Thoracic aorta (tissue), 2 donors: ENCODE results near the gene BCOR. TPM values are rescaled to one million over a fixed set of nuclear protein-coding genes. Genes with fewer than 3 reads are reported as not detected.
A peak's percentile ranks its signal among the peaks of the same experiment; 100 is the strongest.

Experiments used
- ATAC-seq: fragments of 150-250 bp; one replicate; pipeline ENCODE4 v1.8.0; 2017; ENCODE audit warnings: low read depth; ENCODE audit not compliant: insufficient number of reproducible peaks, low FRiP score
- DNase-seq: peaks from one replicate; pipeline ENCODE4 v3.0.0-alpha.2; 2020; ENCODE audit warnings: low spot score
- H3K27ac ChIP-seq, 2 donors: fragments of 200-600 bp; sonication (generic); 1 replicate in 1 of 2; 2 replicates in 1 of 2; pipeline ENCODE4 v1.5.1; 2016; ENCODE audit warnings: mild to moderate bottlenecking in 2 of 2, moderate library complexity in 2 of 2
- H3K27me3 ChIP-seq: fragments of 200-600 bp; sonication (generic); replicated peaks from 2 replicates; pipeline ENCODE4 v1.6.0; 2016; ENCODE audit warnings: mild to moderate bottlenecking; ENCODE audit not compliant: insufficient read depth
- H3K36me3 ChIP-seq: fragments of 200-600 bp; sonication (generic); one replicate; pipeline ENCODE4 v1.5.1; 2016
- H3K4me1 ChIP-seq, 2 donors: fragments of 200-600 bp; sonication (generic); 1 replicate in 1 of 2; 2 replicates in 1 of 2; pipeline versions ENCODE4 v1.5.1 to v1.6.0; 2016; ENCODE audit warnings: low read depth in 2 of 2, mild to moderate bottlenecking in 1 of 2; ENCODE audit not compliant: control insufficient read depth in 1 of 2
- H3K4me3 ChIP-seq: fragments of 200-600 bp; sonication (generic); 2 replicates; pipeline ENCODE4 v1.5.1; 2016; ENCODE audit warnings: mild to moderate bottlenecking
- H3K9me3 ChIP-seq: fragments of 200-600 bp; sonication (generic); 2 replicates; pipeline ENCODE4 v1.5.1; 2016
- CTCF ChIP-seq: fragments of 200-600 bp; sonication (generic); IDR thresholded peaks from one replicate; pipeline ENCODE4 v1.5.1; 2019; ENCODE audit warnings: antibody characterized with exemption
- total RNA-seq, 2 donors: library from RNA; depleted of rRNA; stranded (reverse); fragments of >200 nt; gene quantifications; one replicate each; pipeline versions ENCODE4 v1.1.0 to v1.2.3, GENCODE V29; 2016

BCOR gene
- total RNA-seq, 2 donors from 2014 or later = 28.6 to 30.7 TPM

GRCh38 chrX:40083120-40083978 is 14.4 kb downstream of the BCOR start:
- Histone ChIP-seq H3K4me3 (peak overlapping the region; percentile 71), H3K4me1 (peaks cover 17 to 50% of the 10 kb centered on the region in 2 donors)

GRCh38 chrX:40082447-40083119 is 15.2 kb downstream of the BCOR start:
- Histone ChIP-seq H3K4me3 (peak overlapping the region; percentile 71), H3K4me1 (peaks cover 13 to 42% of the 10 kb centered on the region in 2 donors), H3K36me3 (no peaks in the 10 kb centered on the region), H3K9me3 (no peaks in the 10 kb centered on the region), H3K27me3 (no peaks in the 10 kb centered on the region), H3K27ac (peak overlapping the region in 1 of 2 donors; percentile 26)
- no peak for DNase-seq
- TF ChIP-seq CTCF = no peak
- ATAC-seq = no peak

More at GRCh38 chrX:40083120-40083978, 14.4 kb downstream of the BCOR start:
- ATAC-seq = no peak
- Histone ChIP-seq H3K9me3 (no peaks in the 10 kb centered on the region), H3K27ac (peak overlapping the region in 1 of 2 donors; percentile 26), H3K36me3 (no peaks in the 10 kb centered on the region), H3K27me3 (no peaks in the 10 kb centered on the region)
- TF ChIP-seq CTCF = no peak
- DNase-seq = no peak

- DNase-seq (no peak), ATAC-seq (no peak)
- TF ChIP-seq CTCF = no peak
- Histone ChIP-seq H3K27ac (no peak overlapping the region), H3K9me3 (no peaks in the 10 kb centered on the region), H3K36me3 (no peaks in the 10 kb centered on the region), H3K4me1 (peaks cover 13 to 36% of the 10 kb centered on the region in 2 donors), H3K27me3 (no peaks in the 10 kb centered on the region), H3K4me3 (no peak overlapping the region)
These were observed 16.1 kb downstream of the BCOR start for GRCh38 chrX:40081679-40082068.

- no peaks in the 10 kb centered on the region for H3K27me3 ChIP-seq
- no peaks in the 10 kb centered on the region for H3K9me3 ChIP-seq
- ATAC-seq (no peak), DNase-seq (no peak)
- H3K36me3 ChIP-seq = no peaks in the 10 kb centered on the region
- no peak overlapping the region for H3K4me3 ChIP-seq
- H3K4me1 ChIP-seq = peaks cover 13 to 30% of the 10 kb centered on the region in 2 donors
- no peak overlapping the region for H3K27ac ChIP-seq
- TF ChIP-seq CTCF = no peak
These were observed 16.7 kb downstream of the BCOR start for GRCh38 chrX:40080894-40081678.
